T-helper 17 cell (primary cell): ENCODE results near the gene LIMCH1. TPM values are rescaled to one million over a fixed set of nuclear protein-coding genes. Genes with fewer than 3 reads are reported as not detected.
"Not testable (repeated sequence)": the region's sequence is repeated elsewhere in the genome, so short reads cannot be mapped to it uniquely, and the experiment has no call there.

Experiments used
- ATAC-seq: fragments of 150-1000 bp; cut with Tn5 transposase; 2 replicates; pipeline ENCODE4 v1.10.0; 2021; ENCODE audit warnings: mild to moderate bottlenecking, moderate library complexity
- DNase-seq, 3 donors: peaks; one replicate each; pipeline versions ENCODE4 v3.0.0 to v3.0.0-alpha.2; 2020 to 2021
- H3K9me3 ChIP-seq: one replicate; pipeline ENCODE4 v1.7.0; 2013; ENCODE audit warnings: low read length, mild to moderate bottlenecking; ENCODE audit not compliant: control insufficient read depth, poor library complexity, severe bottlenecking
- H3K27ac Mint-ChIP-seq: one replicate; pipeline ENCODE4 v1.8.0; 2022; ENCODE audit warnings: mild to moderate bottlenecking, moderate library complexity, mixed read lengths
- H3K27me3 Mint-ChIP-seq: one replicate; pipeline ENCODE4 v1.8.0; 2022; ENCODE audit warnings: mixed read lengths
- H3K36me3 Mint-ChIP-seq: one replicate; pipeline ENCODE4 v1.8.0; 2022; ENCODE audit warnings: low read depth, mixed read lengths
- H3K4me1 Mint-ChIP-seq: one replicate; pipeline ENCODE4 v1.8.0; 2022; ENCODE audit warnings: mild to moderate bottlenecking, mixed read lengths
- H3K4me3 Mint-ChIP-seq: one replicate; pipeline ENCODE4 v1.8.0; 2022; ENCODE audit warnings: mild to moderate bottlenecking, moderate library complexity, mixed read lengths
- total RNA-seq, 4 donors: library from RNA in 2 of 4; stranded (reverse) in 2 of 4; gene quantifications; one replicate each; pipeline ENCODE4 v1.2.3 and lab custom pipeline; 2022 to 2026

LIMCH1 gene
- total RNA-seq, 2 donors from 2014 or later: not detected

DNA sequence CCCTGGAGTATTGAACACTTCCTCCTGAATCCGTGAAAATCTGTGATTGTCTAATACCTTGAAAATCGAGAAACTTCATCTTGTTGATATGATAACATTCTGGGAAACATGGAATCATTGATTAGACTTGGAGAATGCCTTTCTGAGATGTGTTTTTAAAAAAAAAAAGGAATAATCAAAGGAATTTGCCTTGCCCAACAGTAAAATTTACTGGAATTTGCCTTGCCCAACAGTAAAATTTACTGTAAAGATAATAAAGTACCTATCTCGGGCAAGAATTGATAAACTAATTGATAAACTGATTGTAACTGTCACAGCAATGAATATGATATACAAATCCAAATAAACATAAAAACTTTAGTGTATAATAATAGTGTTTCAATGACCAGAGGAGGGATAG is 165.8 kb downstream of the LIMCH1 start:
- H3K36me3 Mint-ChIP-seq: no peaks in the 10 kb centered on the region
- no peaks in the 10 kb centered on the region for H3K4me1 Mint-ChIP-seq
- DNase-seq (no peak), ATAC-seq (no peak)
- peaks cover 33% of the 10 kb centered on the region for H3K27me3 Mint-ChIP-seq
- H3K27ac Mint-ChIP-seq: no peak overlapping the region
- no peaks in the 10 kb centered on the region for H3K9me3 ChIP-seq
- no peak overlapping the region for H3K4me3 Mint-ChIP-seq

GRCh38 chr4:41709844-41710481 is 172.0 kb downstream of the LIMCH1 start:
- Mint-ChIP-seq H3K36me3 (no peaks in the 10 kb centered on the region), H3K4me3 (no peak overlapping the region), H3K27ac (no peak overlapping the region), H3K4me1 (no peaks in the 10 kb centered on the region), H3K27me3 (peaks cover 9% of the 10 kb centered on the region)
- ATAC-seq (no peak), DNase-seq (no peak)
- no peaks in the 10 kb centered on the region for H3K9me3 ChIP-seq

- H3K4me1 Mint-ChIP-seq, H3K4me3 Mint-ChIP-seq, DNase-seq, H3K27ac Mint-ChIP-seq, H3K9me3 ChIP-seq, ATAC-seq, H3K36me3 Mint-ChIP-seq: not testable (repeated sequence)
- H3K27me3 Mint-ChIP-seq: peaks cover 17% of the 10 kb centered on the region
Measured at GRCh38 chr4:41711654-41712053, 173.7 kb downstream of the LIMCH1 start.

DNA sequence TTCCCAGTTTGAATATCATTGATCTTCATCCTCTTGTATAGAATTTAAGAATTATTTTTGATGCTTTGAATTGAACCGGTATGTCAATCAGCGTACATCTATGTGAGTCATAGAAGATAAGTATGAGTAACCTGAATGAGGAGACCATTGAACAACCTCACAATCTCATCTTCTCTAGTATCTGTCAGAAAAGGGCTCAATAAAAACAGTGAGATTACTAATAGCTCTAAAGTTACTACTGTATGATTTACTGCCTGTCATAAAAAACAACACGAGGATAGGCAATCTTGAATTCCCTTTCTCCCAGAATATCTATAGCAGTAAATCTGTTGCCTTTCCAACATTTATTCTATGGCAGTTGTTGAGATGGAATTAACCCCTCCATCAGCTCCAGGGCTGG is 174.5 kb downstream of the LIMCH1 start:
- ATAC-seq (no peak), DNase-seq (no peak)
- Mint-ChIP-seq H3K4me3 (no peak overlapping the region), H3K4me1 (no peaks in the 10 kb centered on the region), H3K27ac (no peak overlapping the region), H3K27me3 (peaks cover 17% of the 10 kb centered on the region), H3K36me3 (no peaks in the 10 kb centered on the region)
- no peaks in the 10 kb centered on the region for H3K9me3 ChIP-seq

DNA sequence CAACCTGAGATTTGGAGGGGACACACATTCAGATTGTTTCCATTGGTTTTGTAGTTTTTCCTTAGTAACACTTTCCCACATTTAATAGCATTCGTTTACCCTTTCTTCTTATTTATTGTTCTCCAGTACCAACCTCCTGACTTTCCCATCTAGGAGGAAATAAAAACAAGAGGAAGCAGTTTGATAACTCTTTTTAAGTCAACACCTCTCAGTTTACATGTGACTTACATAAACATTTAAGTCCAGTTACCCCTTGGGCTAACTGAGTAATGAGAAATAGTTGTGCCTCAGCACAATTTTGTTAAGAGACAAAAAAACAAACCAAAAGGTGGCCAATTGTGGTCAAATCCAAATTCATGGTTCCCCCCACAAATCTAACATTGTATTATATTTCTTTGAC is 175.8 kb downstream of the LIMCH1 start:
- ATAC-seq (no peak), DNase-seq (no peak)
- H3K9me3 ChIP-seq: no peaks in the 10 kb centered on the region
- no peaks in the 10 kb centered on the region for H3K36me3 Mint-ChIP-seq
- H3K4me3 Mint-ChIP-seq: no peak overlapping the region
- H3K27me3 Mint-ChIP-seq: peaks cover 11% of the 10 kb centered on the region
- no peak overlapping the region for H3K27ac Mint-ChIP-seq
- no peaks in the 10 kb centered on the region for H3K4me1 Mint-ChIP-seq

GRCh38 chr4:41714364-41715000 is 176.5 kb downstream of the LIMCH1 start:
- Mint-ChIP-seq H3K36me3 (no peaks in the 10 kb centered on the region), H3K27ac (no peak overlapping the region), H3K4me3 (no peak overlapping the region), H3K27me3 (peaks cover 8% of the 10 kb centered on the region), H3K4me1 (no peaks in the 10 kb centered on the region)
- no peak for DNase-seq
- no peak for ATAC-seq
- no peaks in the 10 kb centered on the region for H3K9me3 ChIP-seq

GRCh38 chr4:41715155-41715554 is 177.2 kb downstream of the LIMCH1 start:
- no peak for DNase-seq
- Mint-ChIP-seq H3K4me1 (no peaks in the 10 kb centered on the region), H3K36me3 (no peaks in the 10 kb centered on the region), H3K27ac (no peak overlapping the region), H3K27me3 (peaks cover 8% of the 10 kb centered on the region), H3K4me3 (no peak overlapping the region)
- no peaks in the 10 kb centered on the region for H3K9me3 ChIP-seq
- ATAC-seq: no peak

GRCh38 chr4:41718907-41719306 is 180.9 kb downstream of the LIMCH1 start:
- no peaks in the 10 kb centered on the region for H3K36me3 Mint-ChIP-seq
- no peak for ATAC-seq
- DNase-seq: no peak
- no peaks in the 10 kb centered on the region for H3K4me1 Mint-ChIP-seq
- H3K4me3 Mint-ChIP-seq: no peak overlapping the region
- no peaks in the 10 kb centered on the region for H3K9me3 ChIP-seq
- no peak overlapping the region for H3K27ac Mint-ChIP-seq
- H3K27me3 Mint-ChIP-seq: peaks cover 8% of the 10 kb centered on the region

DNA sequence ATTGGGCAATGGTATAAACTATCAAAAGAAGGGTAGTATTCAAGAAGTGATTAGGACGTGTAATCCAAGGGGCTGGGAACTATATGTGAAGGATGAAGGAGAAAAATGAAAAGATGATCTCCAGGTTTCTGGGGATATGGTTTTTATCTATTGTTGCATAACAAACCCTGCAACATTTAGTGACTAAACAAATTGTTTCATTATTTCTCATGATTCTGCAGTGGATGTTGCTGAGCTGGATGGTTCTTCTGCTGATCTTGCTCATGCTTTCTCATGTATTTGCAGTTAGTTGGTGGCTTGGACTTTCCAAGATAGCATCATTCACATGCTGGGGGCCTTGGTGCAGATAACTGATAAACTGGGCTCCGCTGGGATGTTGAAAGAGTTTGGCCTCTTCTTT is 181.5 kb downstream of the LIMCH1 start:
- peaks cover 3% of the 10 kb centered on the region for H3K9me3 ChIP-seq
- ATAC-seq: no peak
- no peaks in the 10 kb centered on the region for H3K4me1 Mint-ChIP-seq
- H3K27ac Mint-ChIP-seq: no peak overlapping the region
- no peak overlapping the region for H3K4me3 Mint-ChIP-seq
- H3K27me3 Mint-ChIP-seq: peaks cover 8% of the 10 kb centered on the region
- DNase-seq: no peak
- H3K36me3 Mint-ChIP-seq: no peaks in the 10 kb centered on the region

DNA sequence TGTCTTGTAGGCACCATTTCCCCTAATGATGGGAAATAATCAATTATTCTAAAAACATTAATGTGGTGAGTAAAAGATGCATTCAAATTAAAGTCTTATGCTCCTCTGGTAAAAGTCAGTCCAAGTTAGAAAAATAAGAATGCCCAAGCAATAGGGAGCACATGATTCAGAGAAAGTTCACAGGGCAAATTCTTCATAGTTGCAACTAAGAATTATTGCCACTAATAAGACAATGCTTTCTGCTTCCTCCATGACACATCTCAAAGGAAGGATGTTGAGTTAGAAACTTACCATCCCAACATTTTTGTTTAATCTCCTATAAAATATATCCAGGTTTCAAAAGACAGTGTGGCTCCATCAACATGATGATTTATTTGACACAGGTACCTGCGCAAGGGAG is 184.2 kb downstream of the LIMCH1 start:
- no peak overlapping the region for H3K27ac Mint-ChIP-seq
- no peaks in the 10 kb centered on the region for H3K4me1 Mint-ChIP-seq
- H3K9me3 ChIP-seq: peaks cover 8% of the 10 kb centered on the region
- DNase-seq: no peak
- no peaks in the 10 kb centered on the region for H3K27me3 Mint-ChIP-seq
- H3K4me3 Mint-ChIP-seq: no peak overlapping the region
- no peaks in the 10 kb centered on the region for H3K36me3 Mint-ChIP-seq
- no peak for ATAC-seq

GRCh38 chr4:41723286-41723685 is 185.3 kb downstream of the LIMCH1 start:
- peaks cover 8% of the 10 kb centered on the region for H3K9me3 ChIP-seq
- Mint-ChIP-seq H3K27me3 (no peaks in the 10 kb centered on the region), H3K4me1 (no peaks in the 10 kb centered on the region), H3K27ac (no peak overlapping the region), H3K36me3 (no peaks in the 10 kb centered on the region), H3K4me3 (no peak overlapping the region)
- ATAC-seq (no peak), DNase-seq (no peak)

- no peak for ATAC-seq
- Mint-ChIP-seq H3K4me1 (no peaks in the 10 kb centered on the region), H3K36me3 (no peaks in the 10 kb centered on the region), H3K4me3 (no peak overlapping the region), H3K27ac (no peak overlapping the region), H3K27me3 (no peaks in the 10 kb centered on the region)
- DNase-seq: no peak
- H3K9me3 ChIP-seq: peaks cover 8% of the 10 kb centered on the region
Measured at GRCh38 chr4:41725254-41725653, 187.3 kb downstream of the LIMCH1 start.

GRCh38 chr4:41727861-41728572 is 190.1 kb downstream of the LIMCH1 start:
- peaks cover 6% of the 10 kb centered on the region for H3K27me3 Mint-ChIP-seq
- H3K4me1 Mint-ChIP-seq: no peaks in the 10 kb centered on the region
- no peak for DNase-seq
- H3K36me3 Mint-ChIP-seq: no peaks in the 10 kb centered on the region
- no peak overlapping the region for H3K4me3 Mint-ChIP-seq
- H3K27ac Mint-ChIP-seq: no peak overlapping the region
- H3K9me3 ChIP-seq: peaks cover 8% of the 10 kb centered on the region
- no peak for ATAC-seq

DNA sequence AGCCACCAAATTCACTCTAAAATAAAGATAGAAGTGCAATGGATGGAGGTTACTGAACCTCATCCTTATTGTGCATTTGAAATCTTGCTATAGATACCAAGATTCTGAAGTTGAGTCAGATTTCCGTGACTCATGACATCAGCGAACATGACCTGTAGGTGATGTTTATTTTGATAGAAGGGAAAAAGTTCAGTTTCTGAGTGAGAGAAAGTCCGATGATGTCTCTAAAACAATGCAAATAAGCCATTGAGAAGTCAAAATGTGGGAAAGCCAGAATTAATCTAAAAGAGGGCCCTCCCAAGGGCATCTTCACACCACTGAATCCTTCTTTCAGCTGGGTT is 190.6 kb downstream of the LIMCH1 start:
- ATAC-seq (no peak), DNase-seq (no peak)
- H3K9me3 ChIP-seq: peaks cover 8% of the 10 kb centered on the region
- no peak overlapping the region for H3K27ac Mint-ChIP-seq
- H3K36me3 Mint-ChIP-seq: no peaks in the 10 kb centered on the region
- H3K4me1 Mint-ChIP-seq: no peaks in the 10 kb centered on the region
- H3K4me3 Mint-ChIP-seq: no peak overlapping the region
- peaks cover 6% of the 10 kb centered on the region for H3K27me3 Mint-ChIP-seq
